ENCODE results near the gene LRRC49.
"Not testable (repeated sequence)": the region's sequence is repeated elsewhere in the genome, so short reads cannot be mapped to it uniquely, and the experiment has no call there.

LRRC49 gene

GRCh38 chr15:70922119-70922518 is 29.5 kb downstream of the LRRC49 start:
- DNase-seq (ENCODE audit: low read depth), result no peak

DNA sequence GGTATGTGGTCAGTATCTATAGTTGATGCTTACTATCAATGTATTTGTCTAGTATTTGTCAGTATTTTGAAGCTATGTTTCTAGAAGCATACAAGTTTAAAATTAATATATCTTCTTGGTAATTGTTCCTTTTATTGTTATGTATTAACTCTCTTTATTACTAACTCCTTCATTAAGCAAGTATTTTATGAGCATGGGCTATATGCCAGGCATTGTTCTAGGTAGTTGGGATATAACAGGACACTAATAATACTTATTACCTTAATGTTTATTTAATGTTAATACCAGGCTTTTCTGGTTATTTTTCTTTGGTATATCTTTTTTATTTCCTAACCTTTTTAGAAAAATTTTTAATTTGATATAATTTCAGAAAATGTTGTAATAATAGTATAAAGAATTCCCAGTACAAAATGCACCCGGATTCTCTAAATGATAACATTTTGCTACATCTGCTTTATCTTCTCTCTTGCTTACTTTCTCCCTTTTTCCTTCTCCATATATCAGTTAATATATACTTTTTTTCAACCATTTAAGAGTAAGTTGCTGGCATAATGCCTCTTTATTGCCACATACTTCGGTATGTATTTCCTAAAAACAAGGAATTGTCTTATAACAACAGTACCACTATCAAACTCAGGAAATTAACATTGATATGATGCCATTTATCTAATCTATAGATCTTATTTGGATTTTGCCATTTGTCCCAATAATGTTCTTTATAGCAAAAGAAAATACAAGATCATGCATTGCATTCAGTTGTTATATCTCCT is 30.9 kb downstream of the LRRC49 start:
- no peak for DNase-seq (ENCODE audit: low read depth)

- DNase-seq (ENCODE audit: low read depth), result not testable (repeated sequence)
Observed at GRCh38 chr15:70926914-70927313, 34.3 kb downstream of the LRRC49 start.

- DNase-seq (ENCODE audit: low read depth), result no peak
Observed at GRCh38 chr15:70931821-70932220, 39.2 kb downstream of the LRRC49 start.

- DNase-seq (ENCODE audit: low read depth), result no peak
Observed at GRCh38 chr15:70932397-70932796, 39.8 kb downstream of the LRRC49 start.

DNA sequence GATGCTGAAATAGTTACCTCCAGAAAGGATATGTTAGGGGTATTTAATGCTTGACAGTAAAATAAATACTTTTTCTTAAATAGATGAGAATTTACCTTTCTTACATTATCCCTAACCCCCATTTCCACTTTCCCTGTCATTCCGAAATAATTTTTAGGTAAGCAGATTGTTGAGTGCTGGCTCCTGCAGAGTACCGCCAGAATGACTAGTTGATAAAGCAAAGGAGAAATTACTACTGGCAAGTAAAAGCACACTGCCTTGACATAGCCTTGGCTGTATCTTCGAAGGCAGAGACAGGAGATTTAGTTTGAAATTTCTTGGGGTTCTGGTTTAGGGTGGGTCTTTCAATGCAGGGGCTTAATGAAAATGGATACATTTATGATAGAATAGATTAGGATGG is 40.8 kb downstream of the LRRC49 start:
- DNase-seq (ENCODE audit: low read depth), result no peak

DNA sequence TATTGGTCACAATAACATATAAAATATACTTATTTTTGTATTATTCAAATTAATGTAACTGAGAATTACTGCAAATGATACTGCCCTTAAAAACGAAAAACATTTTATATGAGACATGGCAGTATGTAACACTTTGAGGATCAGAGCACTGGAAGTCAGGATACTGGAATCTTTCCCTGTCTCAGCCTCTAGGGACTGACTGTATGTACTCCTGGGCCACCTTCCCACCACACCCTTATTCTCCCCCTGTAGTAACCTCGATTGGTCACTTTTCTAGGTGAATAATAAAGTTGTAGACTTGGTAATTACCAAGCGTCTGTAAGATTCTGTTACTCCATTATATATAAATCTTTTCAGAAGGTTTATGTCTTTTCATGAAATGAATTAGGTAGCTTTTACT is 43.0 kb downstream of the LRRC49 start:
- DNase-seq (ENCODE audit: low read depth), result no peak

DNA sequence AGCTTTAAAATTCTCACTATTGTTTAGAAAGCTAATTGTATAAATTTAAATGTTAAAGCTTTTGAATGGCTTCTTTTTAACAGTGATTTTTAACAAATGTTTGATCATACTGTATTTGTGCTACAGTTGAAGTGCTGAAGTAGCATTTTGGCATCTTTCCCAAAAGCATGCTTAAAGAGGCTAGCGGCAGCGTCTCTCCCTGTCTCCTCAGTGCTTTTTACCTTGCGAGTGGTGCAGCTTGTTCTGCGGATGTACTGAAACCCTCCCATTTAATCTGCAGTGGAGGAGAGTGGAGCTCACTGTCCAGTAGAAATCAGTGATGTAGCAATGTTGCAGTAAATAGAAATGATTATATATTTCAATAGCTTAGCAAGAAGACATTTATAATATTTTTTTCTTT is 43.7 kb downstream of the LRRC49 start:
- no peak for DNase-seq (ENCODE audit: low read depth)

GRCh38 chr15:70943285-70943684 is 50.7 kb downstream of the LRRC49 start:
- DNase-seq (ENCODE audit: low read depth), result not testable (repeated sequence)

GRCh38 chr15:70947351-70948335 is 55.0 kb downstream of the LRRC49 start:
- no peak for DNase-seq (ENCODE audit: low read depth)

GRCh38 chr15:70950953-70951352 is 58.3 kb downstream of the LRRC49 start:
- no peak for DNase-seq (ENCODE audit: low read depth)

DNA sequence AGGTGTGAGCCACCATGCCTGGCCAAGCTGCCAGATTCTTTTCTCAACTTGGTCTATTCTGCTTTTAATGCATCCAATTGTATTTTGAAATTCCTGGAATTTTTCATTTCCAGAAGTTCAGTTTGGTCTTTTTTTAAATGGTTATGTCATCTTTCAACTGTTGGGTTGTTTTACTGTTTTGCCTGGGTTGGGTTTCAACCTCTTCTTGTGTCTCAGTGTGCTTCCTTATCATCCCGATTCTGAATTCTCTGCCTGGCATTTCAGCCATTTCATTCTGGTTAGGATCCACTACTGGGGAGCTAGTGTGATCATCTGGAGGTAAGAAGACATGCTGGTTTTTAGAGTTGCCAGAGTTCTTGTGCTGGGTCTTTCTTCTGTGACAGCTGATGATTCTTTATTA is 61.5 kb downstream of the LRRC49 start:
- no peak for DNase-seq (ENCODE audit: low read depth)

DNA sequence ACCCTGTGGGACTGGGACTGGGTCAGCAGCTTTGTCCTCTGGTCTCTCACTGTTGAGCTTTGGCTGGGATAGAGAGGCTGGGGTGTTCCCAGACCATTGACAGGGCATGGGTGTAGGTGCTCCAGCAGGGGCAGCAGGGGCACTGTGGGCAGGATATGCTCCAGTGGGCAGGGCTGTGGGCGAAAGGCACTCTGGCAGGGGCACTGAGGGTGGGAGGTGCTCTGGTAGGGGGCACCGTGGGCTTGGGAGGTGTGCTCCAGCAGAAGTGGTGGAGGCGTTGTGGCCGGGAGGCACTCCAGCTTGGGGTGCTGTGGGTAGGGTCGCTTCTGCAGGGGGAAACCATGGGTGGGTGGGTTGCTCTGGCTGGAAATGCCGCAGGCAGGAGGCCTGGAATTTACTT is 62.1 kb downstream of the LRRC49 start:
- no peak for DNase-seq (ENCODE audit: low read depth)

DNA sequence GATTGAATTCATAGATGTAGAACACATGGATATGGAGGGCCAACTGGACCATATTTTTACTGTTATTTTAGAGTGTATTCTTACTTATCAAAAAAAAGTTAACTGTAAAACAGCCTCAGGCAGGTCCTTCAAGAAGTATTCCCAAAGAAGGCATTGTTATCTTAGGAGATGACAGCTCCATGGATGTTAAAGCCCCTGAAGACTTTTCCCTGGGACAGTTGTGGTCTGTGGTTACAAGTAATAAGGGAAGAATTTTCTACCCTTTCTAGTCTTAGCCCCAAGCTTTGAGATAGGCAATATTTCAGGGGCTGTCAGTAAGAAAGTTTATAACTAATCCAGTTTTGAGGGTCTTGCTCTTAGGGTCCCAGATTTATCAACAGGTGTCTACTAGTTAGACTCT is 62.5 kb downstream of the LRRC49 start:
- peak; percentile 1 for DNase-seq (ENCODE audit: low read depth)

GRCh38 chr15:70956201-70956995 is 63.8 kb downstream of the LRRC49 start:
- peak; percentile 4 for DNase-seq (ENCODE audit: low read depth)

DNA sequence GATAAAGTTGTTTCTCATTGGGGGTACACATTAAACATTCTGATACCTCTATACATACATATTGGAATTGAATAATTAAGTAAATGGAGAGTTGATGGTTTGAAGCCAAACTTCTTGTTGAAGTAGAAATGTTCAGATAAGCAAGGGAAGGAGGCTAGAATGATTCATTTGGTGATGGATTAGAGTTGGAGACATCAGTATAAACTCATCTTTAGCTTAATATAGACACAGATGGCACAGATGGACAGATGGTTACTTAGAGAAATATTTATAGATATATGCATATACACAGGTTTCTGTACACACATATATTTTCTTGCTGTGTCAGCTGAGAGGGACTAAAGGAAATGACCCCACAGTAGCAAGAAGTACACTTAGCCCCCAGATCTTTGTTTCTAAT is 69.5 kb downstream of the LRRC49 start:
- DNase-seq (ENCODE audit: low read depth), result no peak

- no peak for DNase-seq (ENCODE audit: low read depth)
Observed at GRCh38 chr15:70963199-70963598, 70.6 kb downstream of the LRRC49 start.

DNA sequence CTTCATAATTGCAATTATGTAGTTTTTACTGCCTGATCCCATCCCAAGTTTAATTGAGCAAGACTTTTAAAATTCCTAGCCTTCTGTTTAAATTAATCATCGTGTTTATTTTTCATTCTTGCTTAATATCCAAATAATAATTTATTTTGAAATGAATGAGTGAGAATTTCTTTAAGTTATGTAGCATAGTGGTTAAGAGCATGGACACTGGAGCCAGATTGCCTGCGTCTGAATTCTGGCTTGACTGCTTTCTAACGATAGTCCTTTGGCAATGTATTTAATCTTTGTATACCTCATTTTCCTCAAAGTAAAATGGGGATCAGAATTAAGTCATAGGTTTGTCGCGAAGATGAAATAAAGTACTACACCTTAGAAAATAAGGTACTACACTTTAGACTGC is 71.4 kb downstream of the LRRC49 start:
- DNase-seq (ENCODE audit: low read depth), result no peak

GRCh38 chr15:70964686-70965085 is 72.1 kb downstream of the LRRC49 start:
- DNase-seq (ENCODE audit: low read depth), result no peak

DNA sequence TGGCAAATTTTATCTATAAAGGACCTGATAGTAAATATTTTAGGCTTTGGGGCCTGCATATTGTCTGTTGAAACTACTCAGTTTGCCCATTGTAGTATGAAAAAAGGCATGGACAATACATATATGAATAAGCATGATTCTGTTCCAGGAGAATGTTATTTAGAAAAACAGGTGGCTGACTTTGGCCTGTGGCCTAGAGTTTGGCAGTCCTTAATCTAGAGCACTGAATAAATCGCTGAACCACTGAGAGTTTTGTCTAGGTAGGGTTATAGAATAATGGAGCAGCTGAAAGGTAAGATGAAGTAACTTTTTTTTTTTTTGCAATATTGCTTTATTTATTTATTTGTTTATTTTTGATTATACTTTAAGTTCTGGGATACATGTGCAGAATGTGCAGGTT is 75.0 kb downstream of the LRRC49 start:
- DNase-seq (ENCODE audit: low read depth), result no peak

GRCh38 chr15:70974004-70974832 is 81.6 kb downstream of the LRRC49 start:
- peak; percentile 35 for DNase-seq (ENCODE audit: low read depth)

Measured in HS-5 (cell line).